NCI-H82 (cell line): ENCODE measurements around the gene TGFB2.

Experiments
- DNase-seq: peaks from one replicate; lab custom pipeline; 2025; lab: John Stamatoyannopoulos, UW

The TGFB2 gene

DNA sequence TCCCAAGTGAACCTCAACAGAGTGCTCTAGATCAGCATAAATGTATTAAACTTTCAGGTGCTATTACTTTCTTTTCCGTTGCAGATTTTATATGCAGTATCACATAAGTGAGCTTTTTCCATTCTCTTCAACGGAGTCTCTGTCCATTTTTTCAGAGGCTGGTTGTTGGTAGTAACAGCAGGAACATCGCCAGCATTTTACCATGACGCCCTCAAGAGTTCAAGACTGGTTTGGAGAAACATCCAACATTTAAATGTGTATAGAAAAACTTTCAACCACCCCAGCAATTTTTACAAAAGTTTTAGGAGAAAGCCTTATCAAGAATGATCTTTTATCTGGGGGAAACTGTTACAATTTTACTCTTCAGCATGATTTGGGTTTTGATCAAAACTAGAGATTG is 117.0 kb downstream of the TGFB2 start:
- no peak for DNase-seq

DNA sequence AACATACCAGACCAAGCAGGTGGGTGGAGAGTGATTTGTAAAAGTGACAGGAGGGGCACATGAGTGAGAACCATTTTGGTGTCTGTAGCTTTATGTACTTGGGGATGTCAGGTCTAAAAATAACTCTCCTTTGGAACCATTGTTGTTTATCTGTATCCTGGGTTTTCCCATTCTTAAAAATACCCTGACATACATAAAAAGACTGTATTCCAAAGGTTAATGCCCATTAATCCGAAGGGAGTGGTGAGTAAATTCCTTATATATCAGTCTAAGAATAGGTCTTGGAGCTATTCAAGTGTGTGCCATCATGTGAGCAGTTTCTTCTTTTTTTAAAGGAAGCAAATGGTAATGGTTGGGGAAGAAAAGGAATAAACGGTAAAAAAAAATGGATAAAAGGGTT is 117.5 kb downstream of the TGFB2 start:
- no peak for DNase-seq

DNA sequence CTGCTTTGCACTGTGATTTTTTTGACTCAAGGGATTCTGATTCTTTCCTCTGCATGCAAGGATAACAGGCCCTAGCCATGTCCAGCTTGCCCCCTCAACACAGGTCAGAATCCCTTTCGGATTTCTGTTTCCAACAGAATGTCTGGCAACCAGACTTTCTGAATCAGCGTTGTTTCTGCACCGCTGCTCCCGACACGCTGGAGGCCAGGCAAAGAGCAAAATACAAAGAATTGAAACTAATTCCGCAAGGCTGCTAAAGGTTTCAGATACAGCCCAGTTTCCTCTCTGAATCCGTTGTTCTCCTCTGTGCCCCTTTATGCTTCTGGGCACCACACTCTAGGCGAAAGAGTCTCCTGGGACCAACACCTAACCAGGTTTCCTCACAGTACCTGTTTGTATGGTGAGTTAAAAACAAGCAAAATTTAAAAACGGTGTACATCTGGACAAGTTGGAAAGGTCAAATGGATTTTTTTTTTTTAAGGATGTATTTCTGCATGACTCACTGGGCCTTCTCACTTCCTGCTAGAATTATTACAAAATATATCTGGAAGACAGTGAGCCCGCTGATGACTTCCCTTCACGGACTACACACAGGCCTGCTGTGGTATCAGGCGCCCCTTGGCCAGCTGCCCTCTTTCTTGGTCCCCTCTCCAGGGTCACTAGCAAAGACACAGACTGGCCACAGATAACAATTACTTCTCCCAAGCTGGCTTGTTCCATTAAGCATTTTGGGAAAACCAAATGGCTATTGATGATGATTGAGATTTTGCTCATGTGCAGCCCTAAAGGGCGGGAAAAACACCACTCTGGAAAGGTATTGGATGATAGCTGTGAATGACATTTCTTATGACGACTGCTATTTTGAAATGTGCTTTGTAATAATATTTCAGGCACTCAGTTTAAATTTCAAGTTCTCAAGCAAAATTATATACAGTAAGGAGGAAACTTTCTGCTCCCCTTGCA is 118.3 kb downstream of the TGFB2 start:
- no peak for DNase-seq

DNA sequence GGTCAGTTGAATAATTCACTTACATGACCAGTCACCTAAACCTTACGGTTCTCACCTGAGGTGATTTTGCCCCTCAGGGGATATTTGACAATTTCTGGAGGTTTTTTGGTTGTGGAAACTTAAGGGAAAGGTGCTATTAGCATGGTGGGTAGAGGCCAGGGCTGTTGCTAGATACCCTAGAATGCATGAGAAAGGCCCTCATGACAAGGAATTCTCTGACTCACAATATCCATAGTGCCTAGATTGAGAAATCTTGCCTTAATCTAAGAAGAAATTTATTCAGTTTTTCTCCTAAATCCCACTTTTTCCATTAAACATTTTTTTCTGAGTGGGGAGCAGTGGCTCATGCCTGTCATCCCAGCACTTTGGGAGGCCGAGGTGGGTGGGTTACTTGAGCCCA is 119.7 kb downstream of the TGFB2 start:
- DNase-seq: no peak

DNA sequence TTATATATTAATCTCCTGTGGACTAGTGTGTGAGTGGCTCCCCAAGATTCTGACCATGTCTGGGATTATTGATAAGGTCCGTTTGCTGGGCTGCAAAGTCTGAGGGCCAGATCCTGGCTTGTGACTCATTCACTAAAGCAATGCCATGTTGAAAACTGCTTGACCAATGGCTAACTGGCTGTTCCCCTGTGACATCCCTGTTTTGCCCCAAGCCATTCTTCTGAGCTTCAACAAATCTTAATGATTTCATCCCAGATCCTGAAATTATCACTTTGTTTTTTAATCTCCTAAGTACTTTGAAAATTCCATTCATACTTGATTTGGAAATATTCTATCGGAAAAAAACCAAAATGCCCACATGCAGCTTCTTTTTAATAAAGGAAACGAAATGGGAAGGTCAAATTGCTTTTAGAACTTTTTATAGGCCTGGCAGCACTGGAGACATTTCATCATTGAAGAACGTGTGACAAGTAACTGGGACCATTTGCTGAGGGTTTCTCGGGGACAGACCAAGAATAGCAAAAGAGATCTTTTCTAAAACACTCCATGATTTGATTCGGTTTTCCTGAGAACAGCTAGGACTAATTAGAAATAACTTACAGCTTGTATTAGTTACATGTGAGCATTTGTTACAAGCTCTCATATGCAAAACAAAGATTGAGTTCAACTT is 121.3 kb downstream of the TGFB2 start:
- no peak for DNase-seq

DNA sequence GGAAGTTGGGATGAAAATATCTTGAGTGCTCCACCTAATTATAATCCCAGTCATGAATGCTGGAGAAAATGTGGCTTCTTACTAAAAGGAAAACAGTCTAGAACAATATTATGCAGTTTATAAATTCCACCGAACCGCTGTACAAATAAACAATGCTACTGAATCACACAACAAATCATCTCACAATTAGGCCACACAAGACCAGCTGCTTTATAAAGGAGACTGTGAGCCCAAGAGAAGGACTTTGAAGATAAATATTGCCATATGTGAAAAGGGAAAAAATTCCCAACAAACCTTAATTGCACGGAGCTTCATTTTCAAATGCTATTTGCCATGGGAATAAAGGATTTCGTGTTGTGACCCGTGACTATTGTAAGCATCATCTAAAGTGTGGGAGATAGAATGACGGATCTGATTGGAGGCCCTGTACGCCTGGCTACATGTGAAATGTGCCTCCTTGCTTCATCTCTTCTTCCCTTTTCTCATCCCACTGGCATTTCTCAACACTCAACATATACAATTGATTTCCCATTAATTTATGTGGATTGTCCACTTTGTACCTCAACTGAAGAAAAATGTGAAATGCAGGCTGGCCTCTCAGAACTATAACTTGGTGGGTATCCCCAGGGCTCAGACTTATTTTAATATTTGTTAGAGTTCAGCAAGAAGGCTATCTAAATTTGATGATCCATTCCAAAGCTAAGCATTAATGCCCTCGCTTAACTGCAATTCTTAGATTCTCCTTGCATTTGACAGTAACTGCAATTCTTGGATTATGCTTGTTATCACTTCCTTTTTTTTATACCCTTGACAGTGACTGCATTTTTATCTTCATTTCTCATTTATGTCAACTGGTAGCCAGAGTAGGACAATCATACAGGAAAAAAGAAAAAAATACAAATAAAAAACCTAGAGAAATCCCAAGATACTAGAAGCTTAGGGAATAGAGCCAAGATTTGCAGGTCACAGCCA is 122.3 kb downstream of the TGFB2 start:
- DNase-seq: no peak

DNA sequence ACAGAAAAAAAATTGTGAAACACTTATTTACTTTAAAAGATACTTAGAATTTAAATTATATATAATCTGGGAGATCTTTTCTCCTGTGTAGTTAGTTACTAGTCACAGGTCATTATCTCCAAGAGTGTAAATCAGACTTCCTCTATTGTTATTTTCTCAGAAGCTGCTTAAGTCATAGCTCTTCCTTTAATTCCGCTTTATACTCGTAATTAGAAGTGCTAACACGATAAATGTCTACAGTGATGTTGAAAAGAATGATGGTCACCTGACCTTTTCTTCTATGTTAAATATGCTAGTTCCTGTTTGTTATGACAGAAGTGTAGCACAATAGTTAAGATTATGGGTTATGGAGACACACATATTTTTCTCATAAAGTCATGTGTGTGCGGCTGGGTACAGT is 123.6 kb downstream of the TGFB2 start:
- no peak for DNase-seq

DNA sequence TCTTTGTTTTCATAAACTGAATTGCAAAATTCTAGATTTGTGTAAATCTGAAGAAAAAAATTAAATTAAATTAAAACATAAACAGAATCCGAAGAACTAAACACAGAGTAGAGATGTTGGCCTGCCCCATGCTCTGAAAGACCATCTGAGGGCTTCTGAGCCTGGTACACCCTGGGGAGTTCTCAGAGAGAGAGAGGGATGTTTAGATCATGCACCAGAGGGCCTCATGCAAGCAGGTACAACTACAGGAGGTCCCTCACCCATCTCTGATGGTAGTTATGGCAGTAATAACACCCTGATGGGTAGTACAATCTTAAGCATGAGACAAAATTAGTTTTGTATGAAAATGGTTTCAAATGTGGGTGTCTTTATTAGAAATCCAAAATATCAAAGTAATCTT is 127.7 kb downstream of the TGFB2 start:
- no peak for DNase-seq

DNA sequence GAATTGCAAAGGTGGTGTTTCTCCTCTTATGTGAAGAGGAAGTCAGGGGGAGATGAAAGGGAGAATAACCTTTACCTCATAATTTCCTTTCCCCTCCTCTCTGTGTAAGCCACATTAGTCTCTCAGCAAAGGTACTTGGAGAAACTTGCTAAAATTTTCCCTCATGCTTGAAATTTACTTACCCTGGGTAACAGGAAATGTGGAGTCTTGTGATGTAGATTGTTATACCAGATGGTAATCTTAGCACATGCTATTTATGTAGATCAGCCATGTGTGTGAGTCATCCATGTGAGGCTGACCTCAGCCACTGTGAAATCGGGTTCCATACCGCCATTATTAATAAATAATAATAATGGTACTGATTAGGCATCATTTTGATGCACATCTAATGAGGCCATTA is 128.4 kb downstream of the TGFB2 start:
- DNase-seq: no peak

DNA sequence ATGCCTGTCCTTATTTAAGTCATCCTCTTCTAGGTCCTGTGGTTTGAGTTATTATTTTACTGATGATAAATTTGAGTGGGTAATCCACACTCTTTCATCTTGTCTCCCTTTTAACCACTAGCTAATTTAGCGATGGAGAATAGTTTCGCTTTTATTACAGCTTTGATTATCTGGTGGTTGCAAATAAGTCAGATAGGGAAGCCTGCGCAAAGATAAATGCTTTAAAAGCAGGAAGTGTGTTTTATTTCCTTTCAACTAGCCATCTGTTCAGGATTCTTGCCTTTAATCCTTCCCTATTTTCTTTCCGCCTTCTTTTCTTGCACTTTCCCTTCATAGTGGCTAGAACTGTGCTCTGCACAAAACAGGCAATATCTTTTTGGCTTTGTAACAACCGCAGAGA is 129.0 kb downstream of the TGFB2 start:
- no peak for DNase-seq

DNA sequence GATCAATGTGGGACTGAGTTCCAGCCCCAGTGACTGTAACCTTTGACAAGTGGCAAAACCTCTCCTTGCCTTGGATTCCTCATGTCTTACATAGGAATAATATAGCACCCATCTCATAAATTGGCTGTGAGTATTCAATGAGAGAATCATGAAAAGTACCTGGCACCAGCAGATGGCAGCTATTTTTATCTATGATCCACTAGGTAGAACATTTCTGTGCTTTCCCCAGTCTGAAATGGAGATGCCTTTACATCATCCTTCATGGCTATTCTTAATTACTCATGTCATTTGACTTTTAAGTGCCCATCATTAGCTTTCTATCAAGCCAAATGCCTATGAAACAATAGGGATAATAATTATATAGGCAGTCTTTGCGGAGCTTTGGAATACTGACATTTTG is 130.1 kb downstream of the TGFB2 start:
- DNase-seq: peak; percentile 7

DNA sequence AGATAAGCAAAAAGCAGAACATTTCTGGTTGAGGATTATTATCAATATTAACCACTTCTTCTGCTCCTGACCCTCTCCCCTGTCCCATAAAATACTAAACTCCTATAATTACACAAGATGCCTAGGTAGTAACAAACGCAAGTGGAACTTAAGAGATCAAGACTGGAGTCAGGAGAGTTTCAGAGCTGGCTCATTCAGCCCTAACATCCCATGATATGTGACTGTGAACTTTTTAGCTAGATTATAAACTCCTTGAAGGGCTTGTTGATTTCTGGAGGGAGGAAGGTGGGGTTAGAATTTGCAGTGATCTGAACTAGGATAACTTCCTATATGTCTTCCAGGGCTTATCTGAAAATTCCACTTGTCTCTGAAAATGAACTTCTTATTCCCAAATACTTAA is 130.6 kb downstream of the TGFB2 start:
- DNase-seq: no peak

DNA sequence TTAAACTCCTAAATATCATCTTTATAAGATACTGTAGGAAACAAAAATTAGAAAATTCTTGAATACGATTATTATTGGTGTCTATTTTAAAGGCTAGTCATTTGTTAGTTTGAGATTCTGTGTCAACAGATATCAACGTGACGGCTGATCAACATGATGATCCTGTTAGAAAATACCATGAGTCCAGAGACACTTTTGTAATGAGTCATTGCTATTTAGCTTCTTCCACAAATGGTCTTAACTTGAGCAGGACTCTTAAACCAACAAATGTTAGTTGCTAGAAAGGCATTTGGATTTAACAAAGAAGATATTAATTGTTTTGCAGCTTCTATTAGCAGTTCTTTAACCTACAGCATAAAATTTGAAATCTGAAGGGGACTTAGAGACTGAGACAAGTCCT is 131.2 kb downstream of the TGFB2 start:
- no peak for DNase-seq

DNA sequence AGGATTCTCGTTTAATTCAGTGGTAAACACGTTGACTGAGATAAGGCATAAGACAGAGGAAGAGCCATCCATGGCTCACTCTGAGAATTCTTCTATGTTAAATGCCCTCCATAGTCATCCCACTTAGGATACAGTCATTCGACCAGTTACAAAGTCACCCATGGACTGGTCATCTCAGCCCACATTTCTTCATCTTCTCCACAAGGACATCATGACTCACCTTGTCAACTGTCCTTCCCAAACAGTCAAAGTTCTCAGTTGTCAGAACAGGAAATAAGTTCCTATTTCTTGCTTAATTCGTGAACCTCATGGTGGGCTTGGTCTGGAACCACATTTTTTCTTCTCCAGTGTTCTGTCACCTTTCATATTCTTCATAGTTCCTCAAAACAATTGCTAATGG is 133.2 kb downstream of the TGFB2 start:
- DNase-seq: no peak

DNA sequence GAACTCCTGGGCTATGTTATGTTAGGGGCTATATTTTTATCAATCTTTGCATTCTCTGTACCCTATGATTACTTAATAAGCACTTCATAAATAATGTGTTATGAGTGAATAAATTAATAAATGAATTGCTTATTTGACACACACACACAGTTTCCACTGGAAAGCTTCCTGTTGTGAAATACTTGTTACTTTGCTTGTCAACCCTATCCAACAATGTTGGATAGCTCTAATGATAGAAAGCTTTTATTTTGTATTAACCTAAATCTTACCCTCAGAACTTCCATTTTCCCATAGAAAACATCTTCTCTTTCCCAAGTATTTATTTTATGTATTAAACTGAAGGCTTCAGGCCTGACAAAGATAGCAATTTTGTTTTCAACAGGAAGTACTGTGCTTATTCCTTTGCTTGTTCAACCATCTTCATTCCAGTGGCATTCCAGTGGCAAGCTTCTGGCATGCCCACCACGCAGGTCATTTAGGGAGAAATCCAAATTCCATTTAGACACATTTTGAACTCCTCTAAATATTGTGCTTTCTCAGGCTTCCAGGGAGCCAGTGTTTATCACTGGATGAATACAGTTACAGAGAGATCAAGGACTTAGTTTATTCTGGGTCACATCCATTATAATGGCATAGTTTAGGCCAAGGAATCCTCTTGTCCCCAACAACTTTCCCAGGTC is 134.4 kb downstream of the TGFB2 start:
- DNase-seq: no peak

DNA sequence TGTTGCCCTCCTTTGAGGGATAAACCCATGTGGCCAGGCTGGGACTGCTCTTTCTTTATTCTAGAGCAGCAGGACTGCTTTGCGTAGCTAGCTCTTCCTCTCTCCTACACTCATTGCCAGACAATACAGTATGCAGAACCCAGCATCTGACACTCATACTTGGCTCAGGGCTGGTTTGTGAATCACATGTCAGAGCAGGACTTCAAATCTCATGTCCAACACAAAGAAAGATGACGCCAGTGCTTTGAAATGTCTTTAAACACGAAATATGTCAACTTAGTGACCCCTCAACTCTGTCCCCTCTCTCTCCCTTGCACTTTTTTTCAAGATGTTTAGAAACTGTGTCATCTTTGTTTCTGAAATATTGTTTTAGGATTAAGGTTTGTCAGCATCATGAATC is 135.0 kb downstream of the TGFB2 start:
- no peak for DNase-seq

DNA sequence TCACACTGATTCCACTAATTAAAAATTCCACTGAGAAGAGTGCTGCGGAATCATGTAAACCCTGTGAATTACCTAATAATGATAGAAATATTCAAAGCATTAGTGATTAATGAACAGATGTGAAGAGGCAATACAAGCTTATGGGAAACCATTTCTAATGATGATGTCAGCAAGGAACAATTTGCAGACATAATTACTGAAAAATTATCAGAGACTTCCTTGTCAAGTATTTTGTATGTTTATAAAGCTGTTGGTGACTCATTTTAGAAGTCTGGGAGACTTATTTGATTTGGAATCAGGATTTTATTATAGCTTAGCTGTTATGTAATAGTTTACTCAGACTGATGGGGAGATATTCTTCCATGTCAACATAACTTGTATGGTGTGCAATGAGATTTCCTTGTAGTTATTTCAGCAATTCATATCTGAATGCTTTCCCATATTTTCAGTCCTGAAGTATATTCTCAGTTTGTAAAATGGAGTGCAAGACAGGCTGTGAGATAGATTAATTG is 135.5 kb downstream of the TGFB2 start:
- DNase-seq: no peak

DNA sequence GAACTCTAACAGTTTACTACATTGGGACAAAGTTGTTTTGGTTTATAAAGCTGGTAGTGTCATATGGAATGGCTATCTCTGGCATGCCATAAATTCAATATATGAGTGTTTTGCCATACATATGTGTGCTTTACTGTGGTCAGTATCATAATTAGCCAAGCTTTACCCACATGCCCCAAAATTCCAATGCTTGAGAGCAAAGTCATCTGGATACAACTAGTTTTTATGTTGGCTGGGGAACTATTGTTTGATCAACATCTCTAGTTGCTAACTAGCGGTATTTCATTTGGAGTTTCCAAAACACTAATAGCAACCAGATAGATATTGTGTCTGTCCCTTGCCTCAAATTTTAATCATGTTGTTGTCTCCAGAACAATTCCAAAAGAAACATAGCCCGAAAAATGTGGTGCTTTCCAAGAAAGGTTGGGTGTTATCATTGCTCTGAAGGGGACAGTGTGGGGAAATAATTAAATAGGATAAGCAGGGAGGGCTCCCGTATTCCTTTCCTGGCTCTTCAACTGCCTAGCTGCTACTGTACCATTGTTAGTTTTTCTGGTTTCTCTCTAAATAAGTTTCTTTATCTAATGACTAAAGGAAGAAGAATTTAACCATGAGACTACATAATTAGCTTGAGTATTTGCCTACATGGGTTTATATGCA is 136.1 kb downstream of the TGFB2 start:
- no peak for DNase-seq

DNA sequence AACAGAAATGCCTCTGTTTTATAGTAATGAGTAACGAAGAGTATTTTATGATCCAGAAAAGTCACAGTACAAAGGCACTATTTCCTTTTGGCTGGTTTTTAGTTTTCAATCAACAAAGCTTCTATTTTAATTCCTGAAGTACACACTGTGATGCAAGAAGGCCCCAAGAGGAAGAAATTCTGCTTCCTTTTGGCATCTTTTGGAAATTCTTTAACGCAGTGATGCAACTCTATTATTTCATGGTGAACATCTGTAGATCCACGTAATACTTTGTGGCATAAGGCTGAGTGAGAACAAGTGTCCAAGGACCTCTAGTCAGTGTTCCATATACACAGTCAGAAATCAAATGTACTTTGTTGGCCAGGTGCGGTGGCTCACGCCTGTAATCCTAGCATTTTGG is 137.5 kb downstream of the TGFB2 start:
- DNase-seq: no peak

DNA sequence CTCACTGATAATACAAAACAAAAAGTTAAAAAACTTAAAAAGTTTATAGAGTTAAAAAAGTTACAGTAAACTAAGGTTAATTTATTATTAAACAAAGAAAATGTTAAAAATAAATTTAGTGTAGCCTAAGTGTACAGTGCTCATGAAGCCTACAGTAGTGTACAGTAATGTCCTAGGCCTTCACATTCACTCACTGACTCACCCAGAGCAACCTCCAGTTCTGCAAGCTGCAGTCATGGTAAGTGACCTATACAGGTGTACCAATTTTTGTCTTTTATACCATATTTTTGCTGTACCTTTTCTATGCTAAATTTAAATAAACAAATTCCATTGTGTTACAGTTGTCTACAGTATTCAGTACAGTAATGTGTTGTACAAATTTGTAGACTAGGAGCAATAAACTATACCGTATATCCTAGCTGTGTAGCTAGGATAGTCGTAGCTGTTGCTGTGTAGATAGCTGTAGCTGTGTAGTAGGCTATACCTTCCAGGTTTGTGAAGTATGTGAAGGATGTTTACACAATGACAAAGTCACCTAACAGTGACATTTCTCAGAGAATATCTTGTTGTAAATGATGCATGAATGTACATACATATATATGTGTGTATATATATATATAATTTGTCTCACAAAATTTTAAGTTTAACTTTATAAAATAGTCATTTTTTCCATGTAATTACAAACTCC is 140.2 kb downstream of the TGFB2 start:
- no peak for DNase-seq
